Transverse colon (tissue), 4 donors: ENCODE data around the gene RAB4B. TPM values are rescaled to one million over a fixed set of nuclear protein-coding genes. Genes with fewer than 3 reads are reported as not detected.

ENCODE experiments used
- DNase-seq: peaks from one replicate; pipeline ENCODE4 v3.0.0-alpha.2; 2019
- H3K27ac ChIP-seq, 4 donors: fragments of 200-600 bp; sonication (generic); 2 replicates each; pipeline ENCODE4 v1.5.1; 2016 to 2018; ENCODE audit warnings: inconsistent platforms in 4 of 4
- H3K27me3 ChIP-seq: fragments of 200-600 bp; sonication (generic); 2 replicates; pipeline ENCODE4 v1.5.1; 2017; ENCODE audit warnings: inconsistent platforms
- H3K36me3 ChIP-seq, 4 donors: fragments of 200-600 bp; sonication (generic); 2 replicates each; pipeline ENCODE4 v1.5.1; 2017 to 2019; ENCODE audit warnings: inconsistent platforms in 4 of 4
- H3K4me1 ChIP-seq, 4 donors: fragments of 200-600 bp; sonication (generic); 2 replicates each; pipeline ENCODE4 v1.5.1; 2017 to 2020; ENCODE audit warnings: inconsistent platforms in 4 of 4
- H3K4me3 ChIP-seq, 4 donors: fragments of 200-600 bp; sonication (generic); 1 replicate in 1 of 4; 2 replicates in 3 of 4; pipeline versions ENCODE4 v1.5.1 to v1.6.1; 2017 to 2019; ENCODE audit warnings: inconsistent platforms in 4 of 4
- H3K9me3 ChIP-seq, 2 donors: fragments of 200-600 bp; sonication (generic); 2 replicates each; pipeline ENCODE4 v1.5.1; 2017 to 2019; ENCODE audit warnings: inconsistent platforms in 2 of 2
- CTCF ChIP-seq, 5 experiments: fragments of 200-600 bp in 3 of 5; fragments of 450-650 bp in 2 of 5; sonication (generic) in 3 of 5; IDR thresholded peaks; 1 replicate in 2 of 5; 2 replicates in 3 of 5; pipeline ENCODE4 v1.5.1; 2016 to 2017; ENCODE audit warnings: antibody characterized with exemption in 5 of 5, inconsistent platforms in 3 of 5, mild to moderate bottlenecking in 2 of 5, moderate library complexity in 1 of 5
- EP300 ChIP-seq: sonication (generic); formaldehyde crosslinking; IDR thresholded peaks from one replicate; pipeline ENCODE4 v1.6.1; 2017; ENCODE audit warnings: antibody characterized with exemption, low read depth
- POLR2A ChIP-seq: fragments of 450-650 bp; IDR thresholded peaks from one replicate; pipeline ENCODE4 v1.6.1; 2016; ENCODE audit warnings: antibody characterized with exemption, mild to moderate bottlenecking, moderate library complexity
- POLR2AphosphoS5 ChIP-seq, 3 donors: sonication (generic); formaldehyde crosslinking; IDR thresholded peaks; one replicate each; pipeline ENCODE4 v1.6.1; 2016; ENCODE audit warnings: antibody characterized with exemption in 3 of 3
- WGBS, 2 donors: methylation state at CpG; one replicate each; pipeline ENCODE4 v1.1.5; 2018; ENCODE audit warnings: low coverage in 1 of 2; 5-methylcytosine and 5-hydroxymethylcytosine counted together
- in situ Hi-C, 4 donors: fragments of 200-750 bp; cut with MboI; loops; one replicate each; pipeline versions ENCODE4 v1.15.0 to v1.15.1; 2017; ENCODE audit warnings: low sequenced_read_pairs in 3 of 4, low pct_ligation_motif_present in 1 of 4, low pct_unique_long_range_greater_than_20kb in 1 of 4
- intact Hi-C: fragments of 100-400 bp; cut with DNase I; formaldehyde crosslinking; loops from one replicate; pipeline ENCODE4 v1.15.1; 2023; ENCODE audit warnings: low total_unique reads
- total RNA-seq, 4 donors: library from RNA; depleted of rRNA; stranded (reverse); fragments of >200 nt; gene quantifications; one replicate each; pipeline ENCODE4 v1.1.0, GENCODE V29; 2016

RAB4B gene
- total RNA-seq, 4 donors from 2014 or later = 25.9 to 84.2 (median 68.1) TPM

GRCh38 chr19:40791996-40792395 is 13.9 kb downstream of the RAB4B start:
- peaks cover 0 to 8% (median 0%) of the 10 kb centered on the region in 4 donors for H3K36me3 ChIP-seq
- TF ChIP-seq POLR2A (no peak), CTCF (IDR thresholded peaks at IDR 0.05) (no peak), EP300 (no peak), POLR2AphosphoS5 (IDR thresholded peaks at IDR 0.05) (no peak)
- H3K27me3 ChIP-seq = no peaks in the 10 kb centered on the region
- in situ Hi-C loops = no loop called here
- peak overlapping the region; percentile 81 to 84 (median 83) for H3K27ac ChIP-seq
- no peaks in the 10 kb centered on the region for H3K9me3 ChIP-seq
- 0 to 41% methylated on average over 1 to 3 of the region's 3 CpGs for WGBS, 2 donors
- intact Hi-C loops = no loop called here
- peaks cover 0 to 23% (median 16%) of the 10 kb centered on the region in 4 donors for H3K4me1 ChIP-seq
- H3K4me3 ChIP-seq = no peak overlapping the region
- no peak for DNase-seq

- TF ChIP-seq POLR2A (no peak), CTCF (IDR thresholded peaks at IDR 0.05) (no peak), POLR2AphosphoS5 (IDR thresholded peaks at IDR 0.05) (no peak), EP300 (no peak)
- WGBS, 2 donors = 96 to 100% methylated on average over 4 to 14 of the region's 14 CpGs
- peaks cover 0 to 3% (median 0%) of the 10 kb centered on the region in 4 donors for H3K36me3 ChIP-seq
- no peaks in the 10 kb centered on the region for H3K9me3 ChIP-seq
- peak overlapping the region; percentile 93 to 97 (median 96) for H3K27ac ChIP-seq
- intact Hi-C loops = no loop called here
- DNase-seq = no peak
- in situ Hi-C loops = no loop called here
- H3K27me3 ChIP-seq = no peaks in the 10 kb centered on the region
- peaks cover 30 to 43% (median 37%) of the 10 kb centered on the region in 4 donors for H3K4me1 ChIP-seq
- no peak overlapping the region for H3K4me3 ChIP-seq
These were observed 19.3 kb downstream of the RAB4B start for GRCh38 chr19:40797166-40797962.

- Histone ChIP-seq H3K27ac (peak overlapping the region; percentile 93 to 97 (median 96)), H3K27me3 (no peaks in the 10 kb centered on the region), H3K36me3 (peaks cover 0 to 3% (median 0%) of the 10 kb centered on the region in 4 donors), H3K9me3 (no peaks in the 10 kb centered on the region), H3K4me3 (peak overlapping the region; percentile 2 to 99 (median 46)), H3K4me1 (peaks cover 37 to 43% (median 39%) of the 10 kb centered on the region in 4 donors)
- DNase-seq = peak; percentile 85
- in situ Hi-C loops (no loop called here), intact Hi-C loops (no loop called here)
- WGBS, 2 donors = 8 to 13% methylated on average over 13 to 28 of the region's 28 CpGs
- TF ChIP-seq CTCF (IDR thresholded peaks at IDR 0.05) (peak in 4 of 5 experiments; percentile 35 to 79 (median 65)), POLR2A (peak; percentile 69), POLR2AphosphoS5 (IDR thresholded peaks at IDR 0.05) (peak in 2 of 3 donors; percentile 3 to 48), EP300 (no peak)
These were observed 20.1 kb downstream of the RAB4B start for GRCh38 chr19:40797963-40798682.
